Neuron (in vitro differentiated cells): ENCODE results near the gene GPX4.

ENCODE experiments used
- H2AFZ ChIP-seq: one replicate; pipeline ENCODE4 v1.6.1; 2013; ENCODE audit warnings: low read depth, mild to moderate bottlenecking, inconsistent platforms, low read length, moderate library complexity
- H3K27me3 ChIP-seq: one replicate; pipeline ENCODE4 v1.6.1; 2013; ENCODE audit warnings: low read length; ENCODE audit not compliant: insufficient read depth
- H3K36me3 ChIP-seq: one replicate; pipeline ENCODE4 v1.6.1; 2013; ENCODE audit warnings: low read length; ENCODE audit not compliant: insufficient read depth
- H3K4me1 ChIP-seq: one replicate; pipeline ENCODE4 v1.6.1; 2013; ENCODE audit warnings: low read length; ENCODE audit not compliant: insufficient read depth
- H3K4me3 ChIP-seq: 2 replicates; pipeline ENCODE4 v1.5.1; 2013; ENCODE audit warnings: mild to moderate bottlenecking, low read length, moderate library complexity
- H3K9me3 ChIP-seq: one replicate; pipeline ENCODE4 v1.6.1; 2013; ENCODE audit warnings: low read length

The GPX4 gene

DNA sequence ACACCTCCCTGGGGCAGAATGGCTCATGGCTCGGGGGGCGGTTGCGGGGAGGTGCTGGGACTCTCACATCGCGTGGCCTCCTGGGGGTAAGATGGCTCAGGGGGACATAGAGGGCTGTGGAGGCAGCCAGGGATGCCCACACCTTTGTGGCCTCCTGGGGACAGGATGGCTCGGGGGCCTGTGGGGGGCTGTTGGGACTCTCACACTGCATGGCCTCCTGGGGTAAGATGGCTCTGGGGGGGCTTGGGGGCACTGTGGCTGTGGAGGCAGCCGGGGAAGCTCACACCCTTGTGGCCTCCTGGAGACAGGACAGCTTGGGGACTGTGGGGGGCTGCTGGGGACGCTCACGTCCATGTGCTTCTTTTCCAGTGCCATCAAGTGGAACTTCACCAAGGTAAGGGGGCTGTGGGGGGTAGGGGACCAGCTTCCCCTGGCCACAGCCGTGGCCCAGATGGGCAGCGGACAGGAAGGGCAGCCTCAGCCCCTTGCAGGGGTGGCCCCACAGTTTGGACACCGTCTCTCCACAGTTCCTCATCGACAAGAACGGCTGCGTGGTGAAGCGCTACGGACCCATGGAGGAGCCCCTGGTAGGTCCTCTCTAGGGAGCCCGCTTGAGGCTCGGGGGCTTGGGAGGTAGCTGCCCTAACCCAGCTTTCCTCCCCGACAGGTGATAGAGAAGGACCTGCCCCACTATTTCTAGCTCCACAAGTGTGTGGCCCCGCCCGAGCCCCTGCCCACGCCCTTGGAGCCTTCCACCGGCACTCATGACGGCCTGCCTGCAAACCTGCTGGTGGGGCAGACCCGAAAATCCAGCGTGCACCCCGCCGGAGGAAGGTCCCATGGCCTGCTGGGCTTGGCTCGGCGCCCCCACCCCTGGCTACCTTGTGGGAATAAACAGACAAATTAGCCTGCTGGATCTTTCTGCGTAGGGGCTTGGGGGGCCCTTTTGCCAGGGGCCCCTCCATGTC, 2.4 kb downstream of the GPX4 start:
- H3K4me3 ChIP-seq, result no peak overlapping the region
- peaks cover 25% of the 10 kb centered on the region for H3K4me1 ChIP-seq
- peaks cover 24% of the 10 kb centered on the region for H3K36me3 ChIP-seq
- no peak overlapping the region for H2AFZ ChIP-seq
- no peaks in the 10 kb centered on the region for H3K27me3 ChIP-seq
- H3K9me3 ChIP-seq, result no peaks in the 10 kb centered on the region

DNA sequence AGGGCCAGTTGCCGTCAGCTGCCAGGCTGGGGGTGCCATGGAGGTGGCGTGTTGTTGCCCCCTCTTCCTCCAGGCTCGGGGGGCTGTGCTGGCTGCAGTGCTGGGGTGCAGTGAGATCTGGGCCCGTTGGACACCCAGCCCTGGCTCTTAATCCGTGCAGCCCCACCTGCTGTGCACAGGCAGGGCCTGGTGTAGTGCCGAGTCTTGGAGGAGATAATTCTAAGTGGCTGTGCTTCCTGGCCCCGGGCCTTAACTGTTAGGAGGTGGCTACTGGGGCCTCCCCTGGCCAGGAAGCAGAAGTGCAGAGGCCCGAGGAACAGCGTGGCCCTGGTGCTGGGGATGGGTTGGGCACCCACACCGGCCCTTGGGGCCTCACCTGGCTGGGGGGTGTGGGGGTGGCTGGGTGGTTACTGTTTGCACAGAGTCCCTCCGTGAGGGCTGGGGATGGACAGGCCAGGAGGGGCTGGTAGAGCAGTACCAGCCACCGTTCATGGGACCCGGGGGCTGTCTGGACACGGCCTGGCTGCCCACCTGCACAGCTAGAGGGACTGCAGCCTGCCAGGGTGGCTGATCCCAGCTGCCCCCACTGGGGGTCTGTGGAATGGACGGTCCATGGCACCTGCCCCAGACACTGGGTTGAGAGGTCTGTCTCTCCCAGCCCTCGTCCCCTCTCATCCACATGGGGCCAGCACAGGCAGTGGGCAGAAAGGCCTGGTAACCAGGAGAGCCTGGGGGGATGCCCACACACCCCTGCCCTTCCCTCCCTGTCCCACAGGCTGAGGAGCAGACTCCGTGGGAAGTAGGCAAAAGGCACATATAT, 3.3 kb downstream of the GPX4 start:
- Histone ChIP-seq H3K36me3 (peaks cover 26% of the 10 kb centered on the region), H2AFZ (no peak overlapping the region), H3K4me3 (no peak overlapping the region), H3K4me1 (peaks cover 20% of the 10 kb centered on the region), H3K27me3 (no peaks in the 10 kb centered on the region), H3K9me3 (no peaks in the 10 kb centered on the region)

DNA sequence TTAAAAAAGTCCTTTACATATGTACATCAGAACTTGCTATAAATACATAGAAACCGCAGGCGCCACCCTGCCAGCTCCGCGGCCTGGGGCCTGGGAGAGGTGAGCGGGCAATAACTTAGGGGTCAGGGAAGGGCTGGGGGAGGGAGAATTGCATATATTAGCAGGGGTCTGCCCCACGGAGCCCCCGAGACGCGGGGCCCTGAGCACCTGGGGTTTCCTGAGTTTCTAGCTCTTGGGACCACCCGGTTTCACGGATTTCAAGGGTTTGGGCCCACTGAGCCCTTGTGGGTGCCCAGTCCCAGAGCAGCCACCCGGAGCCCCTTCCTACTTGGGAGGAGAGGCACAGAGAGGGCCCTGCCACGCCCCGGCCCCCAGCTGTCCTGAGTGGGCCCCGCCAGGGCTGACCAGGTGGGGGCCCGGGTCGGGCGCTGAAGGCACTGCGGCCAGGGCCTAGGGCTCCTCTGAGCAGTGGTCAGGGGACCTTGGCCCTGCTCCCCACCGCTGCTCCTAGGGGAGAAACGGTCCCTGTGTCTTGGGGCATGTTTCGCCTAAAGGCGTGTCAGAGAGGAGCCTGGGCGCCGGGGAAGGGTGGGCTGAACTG, 4.0 kb downstream of the GPX4 start:
- Histone ChIP-seq H3K36me3 (peaks cover 31% of the 10 kb centered on the region), H2AFZ (no peak overlapping the region), H3K9me3 (no peaks in the 10 kb centered on the region), H3K4me3 (no peak overlapping the region), H3K27me3 (no peaks in the 10 kb centered on the region), H3K4me1 (peaks cover 15% of the 10 kb centered on the region)

DNA sequence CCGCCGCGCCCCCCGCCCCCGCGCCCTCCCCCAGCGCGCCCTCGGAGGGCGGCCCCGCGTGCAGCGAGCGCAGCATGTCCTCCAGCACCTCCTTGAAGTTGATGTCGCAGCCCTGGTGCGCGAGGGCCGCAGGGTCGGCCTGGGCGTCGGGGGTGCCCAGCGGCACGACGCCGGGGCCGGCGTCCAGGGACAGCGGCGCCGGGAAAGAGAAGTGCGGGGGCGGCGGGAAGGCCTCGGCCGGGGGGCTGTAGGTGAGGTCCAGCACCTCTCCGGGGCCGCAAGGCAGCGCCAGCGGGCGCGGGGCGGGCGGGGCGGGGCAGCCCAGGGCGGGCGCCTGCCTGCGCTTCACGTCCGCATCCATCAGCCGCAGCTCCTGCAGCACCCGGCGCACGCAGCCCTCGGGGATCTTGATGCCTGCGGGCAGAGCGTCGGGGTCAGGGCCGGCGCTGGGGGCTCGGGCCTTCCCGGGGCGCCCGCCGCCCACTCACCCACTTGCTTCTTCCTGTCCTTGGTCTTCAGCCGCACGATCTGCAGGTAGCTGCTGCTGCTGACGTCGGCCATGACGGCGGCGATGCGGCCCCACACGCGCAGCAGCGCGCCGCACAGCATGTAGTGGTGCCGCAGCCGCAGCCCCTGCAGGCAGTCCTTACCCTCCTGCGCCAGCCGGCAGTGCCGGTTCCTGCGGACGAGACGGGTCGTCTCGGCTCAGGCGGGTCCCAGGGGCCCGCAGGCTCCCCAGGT, 4.7 kb downstream of the GPX4 start:
- Histone ChIP-seq H3K4me1 (peaks cover 12% of the 10 kb centered on the region), H3K9me3 (no peaks in the 10 kb centered on the region), H3K36me3 (peaks cover 32% of the 10 kb centered on the region), H3K4me3 (no peak overlapping the region), H3K27me3 (no peaks in the 10 kb centered on the region), H2AFZ (no peak overlapping the region)

DNA sequence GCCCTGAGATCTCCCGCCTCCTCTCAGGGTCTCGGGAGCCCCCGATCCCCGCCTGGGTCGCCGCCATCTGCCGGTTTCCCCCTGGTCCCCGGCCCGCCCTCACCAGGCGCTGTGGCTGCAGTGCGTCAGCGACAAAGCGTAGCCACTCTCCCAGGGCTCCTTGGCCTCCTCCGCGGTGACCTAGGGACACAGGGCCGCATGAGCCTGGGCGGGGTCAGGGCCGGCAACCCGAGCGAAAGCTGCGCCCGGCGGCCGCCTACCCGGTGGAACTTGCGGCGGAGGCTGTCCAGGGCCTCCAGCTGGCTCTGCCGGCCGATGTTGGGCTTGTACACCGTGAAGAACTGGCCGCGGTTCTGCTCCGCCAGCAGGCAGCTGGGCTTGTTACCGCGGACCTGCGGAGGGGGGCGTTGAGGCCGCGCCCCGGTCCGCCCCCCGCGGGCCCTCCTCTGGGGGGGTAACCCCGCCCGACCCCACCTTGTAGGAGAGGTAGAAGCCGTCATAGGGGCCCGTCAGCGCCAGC, 5.3 kb downstream of the GPX4 start:
- H3K4me1 ChIP-seq, result peaks cover 11% of the 10 kb centered on the region
- no peak overlapping the region for H3K4me3 ChIP-seq
- H2AFZ ChIP-seq, result no peak overlapping the region
- no peaks in the 10 kb centered on the region for H3K27me3 ChIP-seq
- H3K36me3 ChIP-seq, result peaks cover 36% of the 10 kb centered on the region
- no peaks in the 10 kb centered on the region for H3K9me3 ChIP-seq

DNA sequence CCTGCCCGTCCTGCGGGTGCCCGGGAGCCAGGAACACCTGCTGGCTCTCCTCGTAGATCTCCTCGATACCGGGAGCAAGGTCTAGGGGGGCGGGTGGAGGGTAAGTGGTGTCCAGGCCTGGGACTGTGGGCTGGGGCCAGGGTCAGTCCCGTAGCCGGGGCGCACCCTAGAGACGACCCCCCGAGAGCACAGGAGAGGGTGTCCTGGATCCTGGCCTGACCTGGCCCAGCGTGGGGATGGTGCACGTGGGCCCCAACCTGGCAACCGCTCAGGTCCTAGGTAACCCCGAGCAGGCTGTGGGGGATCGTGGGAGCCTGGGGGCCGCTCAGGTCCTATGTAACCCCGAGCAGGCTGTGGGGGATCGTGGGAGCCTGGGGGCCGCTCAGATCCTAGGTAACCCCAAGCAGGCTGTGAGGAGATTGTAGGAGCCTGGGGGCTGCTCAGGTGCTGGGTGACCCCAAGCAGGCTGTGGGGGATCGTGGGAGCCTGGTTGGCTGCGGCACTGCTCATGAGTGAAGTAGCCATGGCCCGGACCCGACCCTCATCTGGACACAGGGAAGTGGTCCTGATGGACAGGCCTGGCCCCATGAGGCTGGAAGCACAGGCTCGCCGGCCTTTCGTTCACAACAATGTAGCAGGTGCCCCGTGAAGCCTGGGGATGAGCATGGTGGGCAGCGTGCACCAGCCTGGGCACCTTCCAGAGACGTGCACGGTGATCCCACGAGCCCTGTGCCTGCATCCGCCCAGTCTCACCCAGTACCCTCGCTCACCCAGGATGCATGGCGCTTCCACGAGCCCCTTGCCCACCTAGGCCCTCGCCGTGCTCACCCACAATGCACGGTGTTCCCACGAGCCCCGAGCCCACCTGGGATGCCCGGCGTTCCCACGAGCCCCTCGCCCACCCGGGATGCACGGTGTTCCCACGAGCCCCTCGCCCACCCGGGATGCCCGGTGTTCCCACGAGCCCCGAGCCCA, 6.2 kb downstream of the GPX4 start:
- H3K4me3 ChIP-seq, result no peak overlapping the region
- H3K36me3 ChIP-seq, result peaks cover 39% of the 10 kb centered on the region
- H3K27me3 ChIP-seq, result no peaks in the 10 kb centered on the region
- peaks cover 9% of the 10 kb centered on the region for H3K4me1 ChIP-seq
- H3K9me3 ChIP-seq, result no peaks in the 10 kb centered on the region
- H2AFZ ChIP-seq, result no peak overlapping the region

DNA sequence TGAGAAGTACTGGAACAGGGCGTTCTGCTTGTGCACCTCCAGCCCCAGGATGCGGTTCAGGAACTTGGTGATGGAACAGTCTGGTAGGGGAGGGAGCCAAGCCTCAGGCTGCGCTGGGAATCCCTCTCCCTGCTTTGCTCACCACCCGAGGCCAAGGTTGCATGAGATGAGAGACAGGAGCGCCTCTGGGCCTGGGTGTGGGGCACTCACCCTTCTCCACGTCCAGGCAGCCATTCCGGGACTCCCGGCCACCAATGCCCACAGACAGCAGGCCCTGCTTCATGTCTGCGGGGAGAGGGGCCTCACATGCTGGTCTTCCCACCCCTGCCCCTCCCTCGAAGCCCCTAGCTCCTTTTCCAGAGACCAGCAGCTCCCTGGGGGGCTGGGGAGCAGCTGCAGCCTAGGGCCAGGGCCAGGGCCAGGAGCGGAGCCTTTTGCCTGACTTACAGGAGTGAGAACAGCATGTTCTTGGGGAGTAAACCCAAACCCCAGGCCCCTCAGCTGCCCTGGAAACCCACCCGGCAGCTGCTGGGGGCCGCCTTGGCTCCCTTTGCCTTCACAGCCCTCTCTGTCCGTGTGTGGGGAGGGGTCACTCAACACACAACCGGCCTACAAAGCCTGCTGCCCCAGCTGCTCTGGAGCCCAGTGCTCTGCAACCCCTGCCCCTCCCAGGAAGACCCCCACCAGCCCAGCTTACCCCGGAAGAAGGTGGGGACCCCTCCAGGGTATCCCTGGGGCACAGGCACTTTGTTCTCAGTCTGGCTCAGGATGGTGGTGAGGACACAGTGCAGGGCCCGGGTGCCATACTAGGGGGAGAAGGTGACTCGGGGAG, 7.2 kb downstream of the GPX4 start:
- Histone ChIP-seq H3K4me3 (no peak overlapping the region), H3K9me3 (no peaks in the 10 kb centered on the region), H3K27me3 (no peaks in the 10 kb centered on the region), H3K36me3 (peaks cover 37% of the 10 kb centered on the region), H2AFZ (no peak overlapping the region), H3K4me1 (peaks cover 3% of the 10 kb centered on the region)

- Histone ChIP-seq H3K27me3 (no peaks in the 10 kb centered on the region), H3K9me3 (no peaks in the 10 kb centered on the region), H2AFZ (no peak overlapping the region), H3K36me3 (peaks cover 33% of the 10 kb centered on the region), H3K4me3 (no peak overlapping the region), H3K4me1 (peaks cover 3% of the 10 kb centered on the region)
Observed at GRCh38 chr19:1111641-1112267, 8.0 kb downstream of the GPX4 start.

- Histone ChIP-seq H3K4me1 (peaks cover 3% of the 10 kb centered on the region), H3K4me3 (no peak overlapping the region), H3K9me3 (no peaks in the 10 kb centered on the region), H3K36me3 (peaks cover 32% of the 10 kb centered on the region), H3K27me3 (no peaks in the 10 kb centered on the region), H2AFZ (no peak overlapping the region)
Observed at GRCh38 chr19:1112268-1113029, 8.7 kb downstream of the GPX4 start.
